Mucosa of stomach (tissue), 1 donor: Measurements from ENCODE around the gene HSF5.

Source experiments
- H3K27me3 ChIP-seq: one replicate; pipeline ENCODE4 v1.7.0; 2013; ENCODE audit warnings: mild to moderate bottlenecking, low read length; ENCODE audit not compliant: control insufficient read depth, insufficient read depth
- H3K36me3 ChIP-seq: one replicate; pipeline ENCODE4 v1.7.0; 2013; ENCODE audit warnings: low read length; ENCODE audit not compliant: control insufficient read depth, insufficient read depth
- H3K4me1 ChIP-seq: one replicate; pipeline ENCODE4 v1.7.0; 2013; ENCODE audit warnings: mild to moderate bottlenecking, low read length; ENCODE audit not compliant: control insufficient read depth, insufficient read depth
- H3K4me3 ChIP-seq: one replicate; pipeline ENCODE4 v1.7.0; 2013; ENCODE audit warnings: low read length
- H3K9ac ChIP-seq: one replicate; pipeline ENCODE4 v1.7.0; 2013; ENCODE audit warnings: mild to moderate bottlenecking, low read length, moderate library complexity
- H3K9me3 ChIP-seq: one replicate; pipeline ENCODE4 v1.7.0; 2013; ENCODE audit warnings: mild to moderate bottlenecking, low read length, moderate library complexity; ENCODE audit not compliant: control insufficient read depth
- donor health status: Pancreatic carcinoma.

The HSF5 gene

DNA sequence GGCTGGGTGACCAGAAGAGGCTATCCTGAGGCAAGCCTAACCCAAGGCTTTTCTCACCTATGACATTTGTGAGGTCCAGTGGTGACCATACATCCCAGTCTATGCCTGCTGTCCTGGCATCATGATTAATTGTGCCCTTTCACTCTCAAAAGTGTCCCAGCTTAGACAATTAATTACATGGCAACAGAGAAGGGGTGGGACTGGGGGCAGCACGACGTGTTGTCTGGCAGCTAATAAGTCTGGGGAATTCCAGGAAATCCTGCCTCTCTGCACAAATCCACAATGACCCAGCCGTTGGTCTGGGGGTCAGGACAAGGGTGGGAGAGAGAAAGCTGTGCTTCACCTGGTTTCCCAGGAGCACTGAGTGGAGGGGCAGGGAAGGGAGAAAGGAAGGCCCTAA lies 40.2 kb upstream of the HSF5 start:
- Histone ChIP-seq H3K36me3 (no peaks in the 10 kb centered on the region), H3K9me3 (no peaks in the 10 kb centered on the region), H3K27me3 (peaks cover 27% of the 10 kb centered on the region), H3K9ac (no peak overlapping the region), H3K4me1 (peaks cover 5% of the 10 kb centered on the region), H3K4me3 (no peak overlapping the region)

DNA sequence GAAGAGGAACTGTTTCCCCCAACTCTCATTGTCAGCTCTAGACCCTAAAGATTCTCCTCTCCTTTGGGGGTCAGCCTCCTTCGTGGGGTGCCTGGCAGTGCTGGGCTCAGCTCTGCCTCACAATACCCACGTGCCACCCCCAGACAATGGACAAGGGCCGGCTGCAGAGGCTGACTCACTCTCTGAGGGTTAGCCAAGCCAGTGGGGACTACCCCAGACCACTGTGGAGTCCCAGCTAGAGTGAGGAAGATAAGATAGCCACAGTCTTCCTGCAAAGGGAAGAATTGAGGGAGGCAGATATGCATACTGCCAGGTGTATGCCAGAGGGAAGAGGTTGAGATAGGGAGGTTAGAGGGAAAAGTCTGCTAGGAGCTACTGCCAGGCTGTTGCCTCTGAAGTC lies 39.7 kb upstream of the HSF5 start:
- Histone ChIP-seq H3K4me3 (no peak overlapping the region), H3K4me1 (peaks cover 5% of the 10 kb centered on the region), H3K9ac (no peak overlapping the region), H3K36me3 (no peaks in the 10 kb centered on the region), H3K9me3 (no peaks in the 10 kb centered on the region), H3K27me3 (peaks cover 24% of the 10 kb centered on the region)

DNA sequence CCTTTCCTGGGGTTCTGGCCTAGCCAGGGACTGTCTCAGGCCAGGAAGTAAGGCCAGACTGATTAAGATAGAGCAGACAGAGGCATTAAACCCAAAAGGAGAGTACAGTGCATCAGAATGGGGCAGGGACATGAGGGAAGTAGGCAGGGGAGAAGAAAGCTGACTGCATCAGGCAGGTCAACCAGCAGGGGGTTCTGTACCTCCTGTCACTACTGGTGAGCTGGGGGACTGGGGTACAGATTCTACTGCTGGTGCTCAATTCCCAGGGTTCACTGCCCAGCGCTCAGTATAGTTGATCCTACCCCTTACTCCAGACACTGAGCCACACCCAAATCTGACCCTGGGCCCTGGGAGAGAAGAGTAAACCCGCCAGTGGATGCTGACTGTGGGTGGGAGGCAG lies 39.1 kb upstream of the HSF5 start:
- no peaks in the 10 kb centered on the region for H3K9me3 ChIP-seq
- no peak overlapping the region for H3K4me3 ChIP-seq
- H3K4me1 ChIP-seq, result peaks cover 4% of the 10 kb centered on the region
- H3K9ac ChIP-seq, result no peak overlapping the region
- H3K27me3 ChIP-seq, result peaks cover 18% of the 10 kb centered on the region
- H3K36me3 ChIP-seq, result no peaks in the 10 kb centered on the region

DNA sequence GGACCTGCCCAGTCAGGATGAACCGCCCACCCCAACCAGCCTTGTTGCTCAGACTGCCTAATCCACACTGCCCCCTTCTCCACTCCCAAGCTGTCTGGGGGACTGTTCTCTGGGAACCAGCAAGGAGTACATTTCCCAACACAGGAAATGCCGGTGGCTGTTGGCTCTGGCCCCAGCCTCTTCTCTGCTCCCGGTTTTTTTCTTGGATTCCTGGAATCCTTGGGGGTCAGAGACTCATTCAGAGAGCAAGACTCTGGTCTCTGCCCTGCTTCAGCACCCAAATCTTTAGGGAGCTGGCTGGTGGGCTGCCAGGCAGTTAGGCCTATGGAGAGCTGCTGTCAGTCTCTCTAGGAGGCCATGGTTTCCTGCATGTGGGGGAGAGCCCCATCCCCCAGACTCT lies 37.0 kb upstream of the HSF5 start:
- Histone ChIP-seq H3K4me3 (no peak overlapping the region), H3K36me3 (no peaks in the 10 kb centered on the region), H3K27me3 (peaks cover 3% of the 10 kb centered on the region), H3K9ac (no peak overlapping the region), H3K9me3 (no peaks in the 10 kb centered on the region), H3K4me1 (no peaks in the 10 kb centered on the region)

DNA sequence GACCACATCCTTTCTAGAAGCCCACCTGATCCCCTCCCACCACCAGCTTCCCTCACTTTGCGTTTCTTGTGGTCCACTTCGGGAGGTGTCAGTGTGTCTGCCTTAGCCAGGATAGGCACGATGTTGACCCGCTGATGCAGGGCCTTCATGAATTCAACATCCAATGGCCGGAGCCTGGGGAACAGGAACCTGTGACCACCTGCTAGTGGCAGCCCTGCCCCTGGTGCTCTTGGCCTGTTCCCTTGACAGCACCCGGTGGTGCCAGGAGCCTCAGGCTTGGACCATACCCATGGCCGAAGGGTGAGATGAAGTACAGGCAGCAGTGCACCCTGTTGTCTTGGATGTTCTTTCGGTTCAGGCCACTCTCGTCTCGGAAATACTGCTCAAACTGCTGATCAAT lies 33.5 kb upstream of the HSF5 start:
- Histone ChIP-seq H3K36me3 (no peaks in the 10 kb centered on the region), H3K4me1 (peaks cover 8% of the 10 kb centered on the region), H3K9ac (no peak overlapping the region), H3K27me3 (no peaks in the 10 kb centered on the region), H3K4me3 (no peak overlapping the region), H3K9me3 (no peaks in the 10 kb centered on the region)

DNA sequence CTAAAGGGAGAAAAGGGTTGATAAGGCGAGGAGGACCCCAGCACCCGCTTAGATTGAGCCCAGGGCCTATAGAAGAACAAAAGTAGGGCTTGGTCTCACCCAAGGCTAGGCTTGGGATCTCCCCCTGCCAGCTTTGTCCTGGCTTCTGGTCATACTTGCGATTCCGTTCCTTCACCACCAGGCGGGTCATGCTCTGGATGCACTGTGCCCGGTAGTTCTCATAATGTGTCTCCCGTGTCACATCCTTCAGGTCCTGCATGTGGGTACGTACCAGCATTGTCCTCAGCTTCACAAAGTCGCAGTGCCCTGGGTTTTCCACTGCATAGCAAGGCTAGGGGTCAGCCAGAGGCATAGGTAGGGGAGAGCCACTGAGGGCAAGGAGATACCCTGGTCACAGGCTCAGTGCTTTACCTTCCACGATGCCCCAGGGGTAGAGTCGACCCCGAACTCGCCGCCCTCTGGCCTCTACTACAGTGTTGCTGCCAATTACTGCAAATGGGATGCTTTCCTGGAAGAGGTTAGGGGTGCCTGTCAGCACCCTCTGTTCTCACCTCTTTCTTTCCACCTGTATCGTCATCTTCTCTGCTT lies 32.7 kb upstream of the HSF5 start:
- no peak overlapping the region for H3K9ac ChIP-seq
- no peaks in the 10 kb centered on the region for H3K9me3 ChIP-seq
- H3K4me1 ChIP-seq, result peaks cover 14% of the 10 kb centered on the region

DNA sequence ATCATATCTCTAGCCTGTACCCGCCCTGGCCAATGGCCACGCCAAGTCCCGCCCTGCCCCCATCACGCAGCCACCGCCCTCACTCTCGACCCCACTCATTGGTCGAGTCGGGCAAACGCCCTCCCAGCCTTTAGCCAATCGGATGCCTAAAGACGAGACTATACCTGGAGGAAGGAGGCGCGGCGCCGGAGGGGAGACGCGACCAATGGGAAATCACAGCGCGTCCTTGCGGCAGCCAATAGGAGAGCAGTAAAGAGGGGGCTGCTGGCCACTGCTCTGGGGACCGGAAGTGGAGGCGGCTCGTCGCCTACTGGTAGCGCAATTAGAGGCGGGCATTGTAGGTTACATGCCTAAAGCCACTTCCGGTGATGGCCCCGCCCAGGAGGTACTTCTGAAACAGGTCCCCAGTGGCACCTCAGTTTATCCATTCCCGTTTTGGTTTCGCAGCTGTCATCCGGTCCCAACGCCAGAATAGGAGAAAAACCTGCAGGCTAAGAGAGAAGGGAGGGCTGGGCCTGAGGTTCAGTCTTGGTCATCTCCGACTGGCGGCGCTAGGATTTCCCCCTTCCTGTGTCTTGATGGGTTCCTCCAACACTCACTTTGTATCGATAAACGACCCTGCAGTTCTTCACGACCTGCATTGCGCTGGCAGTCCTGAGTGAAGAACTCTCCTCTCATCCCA lies 29.9 kb upstream of the HSF5 start:
- Histone ChIP-seq H3K9ac (peak overlapping the region; percentile 87), H3K4me1 (peaks cover 36% of the 10 kb centered on the region), H3K27me3 (no peaks in the 10 kb centered on the region), H3K4me3 (peak overlapping the region; percentile 83), H3K36me3 (no peaks in the 10 kb centered on the region), H3K9me3 (no peaks in the 10 kb centered on the region)

More for the DNA sequence above, 32.7 kb upstream of the HSF5 start:
- no peaks in the 10 kb centered on the region for H3K36me3 ChIP-seq
- H3K27me3 ChIP-seq, result no peaks in the 10 kb centered on the region
- no peak overlapping the region for H3K4me3 ChIP-seq

DNA sequence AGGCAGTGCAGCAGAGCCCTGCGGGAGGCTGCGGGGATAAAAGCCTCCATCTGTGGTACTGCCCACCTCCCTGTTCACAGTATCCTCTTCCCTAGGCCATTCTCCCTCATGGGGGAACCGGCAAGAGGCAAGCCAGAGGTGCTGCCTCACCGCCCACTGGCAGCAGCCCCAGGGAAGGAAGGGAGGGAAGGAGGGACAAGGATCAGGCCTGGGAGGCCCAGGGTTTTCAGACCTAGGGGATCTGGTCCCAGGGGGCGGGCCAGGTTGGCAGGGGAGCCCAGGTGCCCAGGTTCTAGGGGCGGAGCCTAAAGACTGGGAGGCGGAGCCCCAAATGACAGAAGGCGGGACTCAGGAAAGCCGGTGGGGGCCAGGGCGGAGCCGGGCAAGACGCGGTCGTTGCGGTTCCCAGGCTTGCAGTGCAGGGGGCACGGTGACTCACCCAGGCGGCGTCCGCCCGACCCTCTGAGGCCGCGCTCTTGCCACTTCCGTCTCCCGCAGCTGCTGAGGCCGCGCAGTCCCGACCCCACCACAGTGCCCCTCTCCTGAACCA lies 29.2 kb upstream of the HSF5 start:
- no peaks in the 10 kb centered on the region for H3K36me3 ChIP-seq
- H3K4me1 ChIP-seq, result peaks cover 36% of the 10 kb centered on the region
- H3K9ac ChIP-seq, result peak overlapping the region; percentile 71
- peak overlapping the region; percentile 26 for H3K4me3 ChIP-seq
- no peaks in the 10 kb centered on the region for H3K9me3 ChIP-seq
- H3K27me3 ChIP-seq, result no peaks in the 10 kb centered on the region

DNA sequence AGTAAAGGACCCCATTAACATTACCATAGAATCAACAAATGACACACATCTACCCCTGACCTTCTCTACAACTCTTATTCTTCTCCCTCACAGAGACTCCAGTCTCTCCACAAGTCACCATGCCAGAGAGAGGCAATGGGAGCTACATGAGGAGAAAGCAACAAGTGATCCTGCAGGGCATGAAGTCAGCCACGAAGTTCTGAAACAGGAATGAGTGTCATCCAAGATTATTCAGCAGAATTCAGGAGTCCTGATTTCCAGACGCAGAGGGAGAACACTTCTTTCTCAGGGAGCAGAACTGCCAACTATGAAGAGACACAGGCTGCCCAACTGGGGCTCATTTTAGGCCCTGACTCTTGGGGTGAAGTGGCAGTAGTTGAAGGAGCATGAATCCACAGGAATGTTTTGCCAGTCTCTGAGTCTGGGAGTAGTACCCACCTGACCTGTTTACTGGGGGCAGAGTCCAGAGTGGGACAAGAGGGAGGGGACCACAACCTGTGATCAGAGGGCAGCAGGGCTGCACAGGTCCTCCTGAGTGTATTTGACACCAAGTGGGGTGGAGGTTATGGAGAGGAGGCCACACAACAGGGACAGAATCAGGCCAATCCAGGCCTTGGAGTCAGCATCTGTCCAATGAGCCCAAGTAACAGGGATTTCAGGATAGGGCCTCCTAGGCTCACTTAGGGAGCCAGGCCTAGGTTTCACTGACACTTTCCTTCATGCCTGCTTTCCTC lies 28.6 kb upstream of the HSF5 start:
- no peaks in the 10 kb centered on the region for H3K9me3 ChIP-seq
- peak overlapping the region; percentile 71 for H3K9ac ChIP-seq
- peaks cover 36% of the 10 kb centered on the region for H3K4me1 ChIP-seq
- peak overlapping the region; percentile 26 for H3K4me3 ChIP-seq
- H3K36me3 ChIP-seq, result no peaks in the 10 kb centered on the region
- no peaks in the 10 kb centered on the region for H3K27me3 ChIP-seq

DNA sequence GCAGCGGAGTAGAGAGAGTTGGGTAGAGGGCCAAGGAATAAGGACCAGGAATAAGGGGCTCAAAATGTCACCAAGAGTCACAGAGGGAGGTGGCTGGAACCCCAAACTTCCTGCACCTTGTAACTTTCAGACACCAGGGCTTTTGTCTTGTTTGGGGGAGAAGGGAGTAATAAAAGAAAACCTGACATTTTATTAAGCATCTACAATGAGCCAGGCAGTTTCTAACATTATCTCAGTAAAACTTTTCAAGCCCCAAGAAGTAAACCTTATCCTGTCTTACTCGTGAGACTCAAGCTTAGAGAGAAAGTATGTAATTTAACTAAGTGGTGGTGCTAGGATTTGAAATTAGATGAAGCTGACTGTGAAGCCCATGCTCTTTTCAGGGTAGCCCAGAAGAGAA lies 27.1 kb upstream of the HSF5 start:
- no peaks in the 10 kb centered on the region for H3K9me3 ChIP-seq
- H3K4me1 ChIP-seq, result peaks cover 36% of the 10 kb centered on the region
- H3K9ac ChIP-seq, result peak overlapping the region; percentile 52
- peaks cover 5% of the 10 kb centered on the region for H3K36me3 ChIP-seq
- no peak overlapping the region for H3K4me3 ChIP-seq
- H3K27me3 ChIP-seq, result no peaks in the 10 kb centered on the region

DNA sequence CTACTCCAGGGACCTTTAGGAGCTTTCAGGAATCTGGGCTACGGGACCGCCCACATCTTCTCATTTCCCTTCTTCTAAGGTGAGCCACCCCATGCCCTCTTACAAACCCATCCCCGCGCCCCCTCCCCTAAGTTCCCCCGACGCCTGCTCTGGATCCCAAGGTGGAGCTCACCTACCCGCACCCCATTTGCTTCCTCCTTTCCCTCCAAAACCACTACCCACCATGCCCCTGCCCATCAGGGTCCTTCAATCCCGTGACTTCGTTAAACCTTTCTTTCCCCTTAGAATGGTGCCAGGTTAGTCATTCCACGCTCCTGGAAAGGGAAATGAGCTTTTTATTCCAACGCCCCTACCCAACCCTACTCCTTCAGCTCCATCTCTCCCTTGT lies 26.6 kb upstream of the HSF5 start:
- H3K9ac ChIP-seq, result peak overlapping the region; percentile 52
- H3K4me3 ChIP-seq, result peak overlapping the region; percentile 16

More for the DNA sequence above, 26.6 kb upstream of the HSF5 start:
- Histone ChIP-seq H3K27me3 (no peaks in the 10 kb centered on the region), H3K36me3 (peaks cover 5% of the 10 kb centered on the region), H3K4me1 (peaks cover 36% of the 10 kb centered on the region), H3K9me3 (no peaks in the 10 kb centered on the region)
